Measurements from ENCODE around the gene S100A8. TPM values are rescaled to one million over a fixed set of nuclear protein-coding genes. Genes with fewer than 3 reads are reported as not detected.
A peak's percentile ranks its signal among the peaks of the same experiment; 100 is the strongest.
"Not testable (repeated sequence)": the region's sequence is repeated elsewhere in the genome, so short reads cannot be mapped to it uniquely, and the experiment has no call there.

S100A8 gene
- total RNA-seq, 1 donor from 2014 or later, result not detected

GRCh38 chr1:153352523-153352922 is 38.4 kb downstream of the S100A8 start:
- no peak for DNase-seq (ENCODE audit: low read depth)

GRCh38 chr1:153350321-153350957 is 40.4 kb downstream of the S100A8 start:
- TF ChIP-seq, protein P1, sequence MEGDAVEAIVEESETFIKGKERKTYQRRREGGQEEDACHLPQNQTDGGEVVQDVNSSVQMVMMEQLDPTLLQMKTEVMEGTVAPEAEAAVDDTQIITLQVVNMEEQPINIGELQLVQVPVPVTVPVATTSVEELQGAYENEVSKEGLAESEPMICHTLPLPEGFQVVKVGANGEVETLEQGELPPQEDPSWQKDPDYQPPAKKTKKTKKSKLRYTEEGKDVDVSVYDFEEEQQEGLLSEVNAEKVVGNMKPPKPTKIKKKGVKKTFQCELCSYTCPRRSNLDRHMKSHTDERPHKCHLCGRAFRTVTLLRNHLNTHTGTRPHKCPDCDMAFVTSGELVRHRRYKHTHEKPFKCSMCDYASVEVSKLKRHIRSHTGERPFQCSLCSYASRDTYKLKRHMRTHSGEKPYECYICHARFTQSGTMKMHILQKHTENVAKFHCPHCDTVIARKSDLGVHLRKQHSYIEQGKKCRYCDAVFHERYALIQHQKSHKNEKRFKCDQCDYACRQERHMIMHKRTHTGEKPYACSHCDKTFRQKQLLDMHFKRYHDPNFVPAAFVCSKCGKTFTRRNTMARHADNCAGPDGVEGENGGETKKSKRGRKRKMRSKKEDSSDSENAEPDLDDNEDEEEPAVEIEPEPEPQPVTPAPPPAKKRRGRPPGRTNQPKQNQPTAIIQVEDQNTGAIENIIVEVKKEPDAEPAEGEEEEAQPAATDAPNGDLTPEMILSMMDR (IDR thresholded peaks at IDR 0.05; ENCODE audit: insufficient read depth, low read length, poor library complexity, severe bottlenecking), result no peak
- DNase-seq (ENCODE audit: low read depth), result no peak
- H3K4me3 ChIP-seq (ENCODE audit: low read depth, low read length), result no peak overlapping the region

More at GRCh38 chr1:153352523-153352922, 38.4 kb downstream of the S100A8 start:
- Histone ChIP-seq H3K27me3 (ENCODE audit: control insufficient read depth, insufficient read depth, low read length) (peaks cover 9% of the 10 kb centered on the region), H3K36me3 (ENCODE audit: control insufficient read depth, insufficient read depth, low read length) (no peaks in the 10 kb centered on the region), H3K4me3 (ENCODE audit: low read depth, low read length) (no peak overlapping the region)
- TF ChIP-seq, protein P1 (IDR thresholded peaks at IDR 0.05; ENCODE audit: insufficient read depth, low read length, poor library complexity, severe bottlenecking), result peak; percentile 78

DNA sequence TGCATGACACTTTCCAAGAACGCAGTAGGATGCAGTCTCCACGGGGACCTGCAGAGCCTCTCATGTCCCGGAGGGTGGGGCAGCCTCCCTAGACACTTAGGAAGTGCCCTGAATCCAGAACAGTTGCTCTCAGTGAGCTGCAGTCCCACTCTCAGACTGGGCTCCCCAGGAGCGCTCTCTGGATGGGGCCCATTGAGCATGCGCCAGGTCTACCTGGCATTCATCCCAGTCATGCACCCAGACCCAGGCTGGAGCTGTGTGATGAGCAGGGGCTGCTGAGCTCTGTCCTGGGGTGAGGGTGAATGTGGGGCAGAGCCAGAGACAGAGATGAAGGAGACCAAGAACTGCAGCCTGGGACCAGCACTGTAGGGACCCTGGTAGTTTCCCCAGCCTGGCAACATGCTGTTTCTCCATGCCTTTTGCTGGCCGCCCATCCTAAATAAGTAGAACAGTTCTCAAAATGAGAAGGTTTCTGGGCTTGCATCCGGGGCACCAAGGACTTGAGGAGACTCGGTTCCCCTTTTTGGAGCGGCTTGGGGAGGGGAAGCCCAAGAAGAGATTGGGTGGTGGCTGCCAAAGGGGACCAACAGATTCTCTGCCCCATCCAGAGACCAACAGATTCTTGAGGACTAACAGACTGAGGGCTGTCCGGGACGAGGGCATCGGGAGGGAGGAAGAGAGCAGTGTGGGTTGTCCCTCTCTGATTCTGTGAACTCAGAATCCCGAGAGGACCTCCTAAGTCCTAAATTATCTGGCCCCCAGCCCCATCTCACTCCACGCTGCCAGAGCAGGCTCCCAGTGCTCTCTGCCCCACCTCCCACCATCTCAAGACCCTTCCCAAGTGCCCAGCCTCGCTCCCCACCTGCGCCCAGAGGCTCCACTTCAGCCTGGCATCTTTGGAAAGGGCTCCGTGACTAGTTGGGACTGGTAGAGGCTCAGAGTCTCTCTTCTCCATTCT is 41.2 kb downstream of the S100A8 start:
- Histone ChIP-seq H3K36me3 (ENCODE audit: control insufficient read depth, insufficient read depth, low read length) (no peaks in the 10 kb centered on the region), H3K4me3 (ENCODE audit: low read depth, low read length) (no peak overlapping the region), H3K27me3 (ENCODE audit: control insufficient read depth, insufficient read depth, low read length) (peaks cover 11% of the 10 kb centered on the region)
- TF ChIP-seq, protein P1 (IDR thresholded peaks at IDR 0.05; ENCODE audit: insufficient read depth, low read length, poor library complexity, severe bottlenecking), result no peak
- DNase-seq (ENCODE audit: low read depth), result no peak

More at GRCh38 chr1:153350321-153350957, 40.4 kb downstream of the S100A8 start:
- peaks cover 11% of the 10 kb centered on the region for H3K27me3 ChIP-seq (ENCODE audit: control insufficient read depth, insufficient read depth, low read length)
- H3K36me3 ChIP-seq (ENCODE audit: control insufficient read depth, insufficient read depth, low read length), result no peaks in the 10 kb centered on the region

DNA sequence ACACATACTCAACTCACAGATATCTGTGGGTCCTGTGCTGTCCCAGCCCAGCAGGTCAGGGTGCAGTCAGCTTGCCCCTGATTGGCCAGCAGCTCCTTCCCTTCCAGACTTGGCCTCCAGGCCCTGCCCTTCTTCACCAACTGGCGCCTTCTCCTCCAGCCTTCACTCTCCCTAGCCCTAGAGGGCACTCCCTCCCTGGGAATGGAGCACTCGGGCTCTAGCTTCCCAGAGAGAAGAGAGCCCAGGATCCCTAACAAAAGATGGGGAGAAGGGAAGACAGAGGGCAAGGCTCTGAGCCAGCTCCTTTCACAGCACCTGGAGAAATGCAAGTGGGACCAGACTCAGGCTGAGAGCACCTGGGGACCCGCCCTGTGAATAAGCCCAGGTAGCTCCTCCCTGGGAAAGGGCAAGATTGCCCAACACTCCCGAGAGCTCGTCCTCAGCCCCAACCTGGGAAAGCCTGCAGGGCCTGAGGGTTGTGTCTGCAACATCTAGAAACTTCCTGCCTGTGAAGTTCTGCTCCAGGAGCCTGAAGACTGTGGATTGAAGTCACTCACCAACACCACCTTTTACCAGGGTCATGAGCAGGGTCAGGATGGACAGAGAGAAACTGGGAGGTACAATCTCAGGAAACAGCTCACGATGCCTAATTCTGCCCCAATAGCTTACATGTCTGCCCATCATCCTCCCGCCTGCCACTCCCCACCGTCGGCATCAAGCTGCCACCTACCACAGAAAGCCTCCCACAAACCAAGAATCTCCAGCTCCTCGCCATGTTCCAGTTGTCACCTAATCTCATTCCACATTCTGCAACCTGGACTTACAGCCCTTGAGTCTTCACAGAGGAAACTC is 42.1 kb downstream of the S100A8 start, which contains the start of gene PGLYRP4:
Gene PGLYRP4 (minus strand): TSS at position 331 of the 852 bp plus-strand sequence. CDS start 909 bp downstream, outside the sequence.
- TF ChIP-seq, protein P1 (IDR thresholded peaks at IDR 0.05; ENCODE audit: insufficient read depth, low read length, poor library complexity, severe bottlenecking), result no peak
- Histone ChIP-seq H3K27me3 (ENCODE audit: control insufficient read depth, insufficient read depth, low read length) (peaks cover 11% of the 10 kb centered on the region), H3K36me3 (ENCODE audit: control insufficient read depth, insufficient read depth, low read length) (no peaks in the 10 kb centered on the region), H3K4me3 (ENCODE audit: low read depth, low read length) (no peak within 1 kb of the TSS)
- no peak for DNase-seq (ENCODE audit: low read depth)

DNA sequence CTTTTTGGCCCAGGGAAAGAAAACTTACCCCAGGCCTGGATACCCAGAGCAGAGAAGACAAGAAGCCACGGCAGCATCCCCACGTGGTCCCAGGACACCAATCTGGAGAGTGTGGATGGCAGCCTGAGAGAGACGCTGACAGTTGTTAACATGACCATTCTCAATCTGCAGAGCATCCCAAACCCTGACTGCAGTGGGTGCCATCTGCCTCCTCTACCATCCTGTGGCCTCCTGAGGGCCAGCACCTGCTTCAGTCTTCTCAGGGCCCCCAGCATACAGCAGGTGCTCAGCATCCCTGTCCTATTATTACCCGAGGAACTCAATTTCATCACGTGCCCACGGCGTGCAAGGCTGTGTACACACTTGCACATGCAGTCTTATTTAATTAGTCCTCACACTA is 43.0 kb downstream of the S100A8 start:
- no peak for DNase-seq (ENCODE audit: low read depth)
- Histone ChIP-seq H3K4me3 (ENCODE audit: low read depth, low read length) (no peak overlapping the region), H3K27me3 (ENCODE audit: control insufficient read depth, insufficient read depth, low read length) (peaks cover 11% of the 10 kb centered on the region), H3K36me3 (ENCODE audit: control insufficient read depth, insufficient read depth, low read length) (no peaks in the 10 kb centered on the region)
- TF ChIP-seq, protein P1 (IDR thresholded peaks at IDR 0.05; ENCODE audit: insufficient read depth, low read length, poor library complexity, severe bottlenecking), result no peak

GRCh38 chr1:153347049-153347448 is 43.8 kb downstream of the S100A8 start:
- H3K4me3 ChIP-seq (ENCODE audit: low read depth, low read length); H3K36me3 ChIP-seq (ENCODE audit: control insufficient read depth, insufficient read depth, low read length); DNase-seq (ENCODE audit: low read depth): not testable (repeated sequence)
- H3K27me3 ChIP-seq (ENCODE audit: control insufficient read depth, insufficient read depth, low read length), result peaks cover 11% of the 10 kb centered on the region

Measured in kidney epithelial cell (primary cell).